Fibroblast of lung (primary cell): ENCODE results near the gene GIPC3. TPM values are rescaled to one million over a fixed set of nuclear protein-coding genes. Genes with fewer than 3 reads are reported as not detected.

ENCODE experiments used
- DNase-seq, 2 donors: peaks; one replicate each; pipeline versions ENCODE4 v3.0.0 to v3.0.0-alpha.2; 2010; ENCODE audit warnings: low read depth in 2 of 2
- H2AFZ ChIP-seq: 2 replicates; pipeline ENCODE4 v1.5.1; 2012; ENCODE audit warnings: low read length, control low read depth, inconsistent platforms
- H3K27ac ChIP-seq: 2 replicates; pipeline ENCODE4 v1.5.1; 2011; ENCODE audit warnings: low read length, control low read depth; ENCODE audit not compliant: insufficient read depth
- H3K27me3 ChIP-seq: 2 replicates; pipeline ENCODE4 v1.5.1; 2011; ENCODE audit warnings: mild to moderate bottlenecking, low read length; ENCODE audit not compliant: control insufficient read depth, insufficient read depth
- H3K36me3 ChIP-seq: 2 replicates; pipeline ENCODE4 v1.5.1; 2011; ENCODE audit warnings: low read length; ENCODE audit not compliant: control insufficient read depth, insufficient read depth
- H3K4me1 ChIP-seq: 2 replicates; pipeline ENCODE4 v1.5.1; 2011; ENCODE audit warnings: low read length; ENCODE audit not compliant: control insufficient read depth, insufficient read depth; ENCODE audit errors: extremely low read depth
- H3K4me2 ChIP-seq: 2 replicates; pipeline ENCODE4 v1.5.1; 2011; ENCODE audit warnings: low read length, control low read depth; ENCODE audit not compliant: insufficient read depth; ENCODE audit errors: extremely low read depth
- H3K4me3 ChIP-seq, 4 experiments: fragments of 200-600 bp in 1 of 4; sonication (generic) in 1 of 4; replicated peaks in 1 of 4; 2 replicates each; pipeline ENCODE4 v1.5.1; 2011 to 2016; ENCODE audit warnings: low read length in 4 of 4, low read depth in 3 of 4, mild to moderate bottlenecking in 3 of 4, control low read depth in 2 of 4, inconsistent platforms in 1 of 4, mixed read lengths in 1 of 4; ENCODE audit not compliant: insufficient read depth in 1 of 4; ENCODE audit errors: control extremely low read depth in 1 of 4
- H3K79me2 ChIP-seq: 2 replicates; pipeline ENCODE4 v1.5.1; 2012; ENCODE audit warnings: mild to moderate bottlenecking, low read length, inconsistent platforms; ENCODE audit not compliant: control insufficient read depth, insufficient read depth
- H3K9ac ChIP-seq: 2 replicates; pipeline ENCODE4 v1.5.1; 2011; ENCODE audit warnings: mild to moderate bottlenecking, low read length, control low read depth; ENCODE audit not compliant: insufficient read depth
- H3K9me3 ChIP-seq: 2 replicates; pipeline ENCODE4 v1.5.1; 2012; ENCODE audit warnings: low read depth, low read length; ENCODE audit not compliant: control insufficient read depth, insufficient read depth
- H4K20me1 ChIP-seq: 2 replicates; pipeline ENCODE4 v1.5.1; 2011; ENCODE audit warnings: low read length; ENCODE audit not compliant: control insufficient read depth, insufficient read depth; ENCODE audit errors: extremely low read depth
- EZH2 ChIP-seq: IDR thresholded peaks from 2 replicates; pipeline ENCODE4 v1.5.1; 2012; ENCODE audit warnings: low read length, control low read depth, mild to moderate bottlenecking; ENCODE audit errors: missing control alignments
- polyA plus RNA-seq, 2 donors: library from polyadenylated mRNA; depleted of rRNA in 1 of 2; stranded (reverse) in 1 of 2; unstranded in 1 of 2; fragments of >200 nt; gene quantifications; 2 replicates each; pipeline ENCODE4 v1.2.1, GENCODE V29; 2011 to 2012; ENCODE audit warnings: missing spikeins in 1 of 2
- total RNA-seq: library from RNA; depleted of rRNA; stranded (reverse); fragments of >200 nt; gene quantifications from 2 replicates; pipeline ENCODE4 v1.2.1, GENCODE V29; 2014
- TF ChIP-seq, protein P1 (sequence below), 2 donors: IDR thresholded peaks in 1 of 2; conservative IDR thresholded peaks in 1 of 2; 1 replicate in 1 of 2; 2 replicates in 1 of 2; pipeline ENCODE4 v1.5.1; 2011 to 2012; ENCODE audit warnings: low read length in 2 of 2, control low read depth in 1 of 2, inconsistent platforms in 1 of 2, low read depth in 1 of 2, mild to moderate bottlenecking in 1 of 2

Gene GIPC3
- total and polyA plus RNA-seq, 2 donors (not counting 1 experiment from before 2014, with no cell fraction given) = under 0.01 to 0.60 TPM

DNA sequence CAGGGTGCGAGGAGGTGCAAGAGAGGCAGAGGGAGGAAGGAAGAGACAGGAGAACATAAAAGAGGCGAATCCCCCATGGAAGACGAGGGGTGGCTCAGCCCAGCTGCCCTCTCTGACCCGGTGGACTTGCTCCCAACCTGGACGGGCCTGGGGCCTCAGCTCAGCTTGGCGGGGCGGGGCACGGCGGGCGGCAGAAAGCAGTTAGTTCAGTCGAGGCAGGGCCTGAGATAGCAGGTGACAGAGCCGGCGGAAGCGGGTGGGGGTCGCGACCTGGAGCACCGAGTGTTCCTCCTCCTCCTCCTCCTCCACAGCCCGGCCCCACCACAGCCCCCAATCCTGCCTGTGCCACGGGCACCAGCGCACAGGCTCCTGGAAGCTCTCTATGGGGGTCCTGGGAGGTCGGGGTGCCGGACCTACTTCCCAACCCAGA lies 48.3 kb downstream of the GIPC3 start:
- H3K36me3 ChIP-seq = peaks cover 10% of the 10 kb centered on the region
- H3K4me1 ChIP-seq = no peaks in the 10 kb centered on the region
- DNase-seq = no peak
- no peak overlapping the region for H3K4me3 ChIP-seq
- TF ChIP-seq EZH2 = no peak
- TF ChIP-seq, protein P1, sequence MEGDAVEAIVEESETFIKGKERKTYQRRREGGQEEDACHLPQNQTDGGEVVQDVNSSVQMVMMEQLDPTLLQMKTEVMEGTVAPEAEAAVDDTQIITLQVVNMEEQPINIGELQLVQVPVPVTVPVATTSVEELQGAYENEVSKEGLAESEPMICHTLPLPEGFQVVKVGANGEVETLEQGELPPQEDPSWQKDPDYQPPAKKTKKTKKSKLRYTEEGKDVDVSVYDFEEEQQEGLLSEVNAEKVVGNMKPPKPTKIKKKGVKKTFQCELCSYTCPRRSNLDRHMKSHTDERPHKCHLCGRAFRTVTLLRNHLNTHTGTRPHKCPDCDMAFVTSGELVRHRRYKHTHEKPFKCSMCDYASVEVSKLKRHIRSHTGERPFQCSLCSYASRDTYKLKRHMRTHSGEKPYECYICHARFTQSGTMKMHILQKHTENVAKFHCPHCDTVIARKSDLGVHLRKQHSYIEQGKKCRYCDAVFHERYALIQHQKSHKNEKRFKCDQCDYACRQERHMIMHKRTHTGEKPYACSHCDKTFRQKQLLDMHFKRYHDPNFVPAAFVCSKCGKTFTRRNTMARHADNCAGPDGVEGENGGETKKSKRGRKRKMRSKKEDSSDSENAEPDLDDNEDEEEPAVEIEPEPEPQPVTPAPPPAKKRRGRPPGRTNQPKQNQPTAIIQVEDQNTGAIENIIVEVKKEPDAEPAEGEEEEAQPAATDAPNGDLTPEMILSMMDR (conservative IDR thresholded peaks at IDR 0.05 in 1 of 2, IDR thresholded peaks at IDR 0.05 in 1 of 2; ENCODE audit: low read depth in 1 of 2, low read length in 2 of 2) = no peak
- H3K9ac ChIP-seq = no peak overlapping the region
- no peaks in the 10 kb centered on the region for H3K27me3 ChIP-seq
- no peak overlapping the region for H3K4me2 ChIP-seq
- H2AFZ ChIP-seq = no peak overlapping the region
- no peaks in the 10 kb centered on the region for H4K20me1 ChIP-seq
- H3K9me3 ChIP-seq = no peaks in the 10 kb centered on the region
- no peak overlapping the region for H3K27ac ChIP-seq
- no peaks in the 10 kb centered on the region for H3K79me2 ChIP-seq

DNA sequence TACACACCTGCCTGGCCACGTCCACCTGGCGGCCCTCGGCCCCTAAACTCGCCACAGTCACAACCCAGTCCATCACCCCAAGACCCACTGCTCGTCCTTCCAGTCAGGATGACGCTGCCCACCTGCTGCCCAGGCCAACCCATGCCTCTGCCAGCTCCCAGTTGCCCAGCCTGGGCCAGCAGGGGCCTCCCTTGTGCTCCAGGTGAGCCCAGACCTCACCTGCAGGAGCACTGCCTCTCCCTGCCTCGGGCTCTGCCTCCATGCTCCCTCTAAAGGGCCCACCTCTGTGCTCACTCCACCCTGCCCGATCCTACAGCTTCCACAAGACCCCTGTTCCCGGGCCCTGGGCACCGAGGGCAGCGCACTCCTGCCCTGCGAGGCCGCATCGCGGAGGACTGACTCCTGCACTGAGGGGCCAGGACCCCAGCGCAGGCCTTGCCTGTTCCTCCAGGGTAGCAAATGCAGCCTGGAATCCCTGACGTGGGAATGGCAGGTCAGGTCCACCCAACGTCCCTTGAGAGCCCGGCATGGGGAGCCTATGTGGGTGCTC lies 49.3 kb downstream of the GIPC3 start:
- Histone ChIP-seq H3K4me3 (no peak overlapping the region), H3K36me3 (peaks cover 13% of the 10 kb centered on the region), H2AFZ (no peak overlapping the region), H3K9me3 (no peaks in the 10 kb centered on the region), H3K27me3 (no peaks in the 10 kb centered on the region), H3K9ac (no peak overlapping the region), H3K4me2 (no peak overlapping the region), H4K20me1 (no peaks in the 10 kb centered on the region), H3K4me1 (no peaks in the 10 kb centered on the region), H3K79me2 (no peaks in the 10 kb centered on the region), H3K27ac (no peak overlapping the region)
- no peak for DNase-seq
- TF ChIP-seq, protein P1 (conservative IDR thresholded peaks at IDR 0.05 in 1 of 2, IDR thresholded peaks at IDR 0.05 in 1 of 2; ENCODE audit: low read depth in 1 of 2, low read length in 2 of 2) = no peak
- TF ChIP-seq EZH2 = no peak

DNA sequence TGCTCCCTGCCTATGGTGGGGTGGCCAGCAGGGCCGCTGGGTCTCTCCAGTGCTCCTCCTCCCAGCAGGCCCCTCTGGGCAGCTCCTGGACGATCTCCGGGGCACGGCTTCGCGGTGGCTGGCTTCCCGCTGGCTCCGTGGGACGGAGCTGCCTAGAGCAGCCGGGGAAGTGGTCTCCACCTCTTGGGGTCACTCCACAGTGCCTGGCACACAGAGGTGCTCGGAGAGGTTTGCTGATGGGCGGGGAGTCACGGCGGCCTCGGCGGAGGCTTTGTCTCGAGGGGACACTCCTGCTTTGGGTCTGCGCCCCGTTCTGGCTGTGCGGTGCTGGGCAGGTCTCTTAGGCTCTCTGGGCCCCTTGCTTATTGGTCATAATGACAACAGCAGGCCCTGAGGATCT lies 51.2 kb downstream of the GIPC3 start:
- no peaks in the 10 kb centered on the region for H3K27me3 ChIP-seq
- no peaks in the 10 kb centered on the region for H3K4me1 ChIP-seq

More for the DNA sequence above, 51.2 kb downstream of the GIPC3 start:
- TF ChIP-seq EZH2 = no peak
- TF ChIP-seq, protein P1 (conservative IDR thresholded peaks at IDR 0.05 in 1 of 2, IDR thresholded peaks at IDR 0.05 in 1 of 2; ENCODE audit: low read depth in 1 of 2, low read length in 2 of 2) = no peak
- Histone ChIP-seq H3K4me3 (no peak overlapping the region), H3K9me3 (no peaks in the 10 kb centered on the region), H2AFZ (no peak overlapping the region), H3K79me2 (no peaks in the 10 kb centered on the region), H3K36me3 (peaks cover 12% of the 10 kb centered on the region), H3K4me2 (no peak overlapping the region), H3K27ac (no peak overlapping the region), H4K20me1 (no peaks in the 10 kb centered on the region), H3K9ac (no peak overlapping the region)
- DNase-seq = no peak
